Measurements from ENCODE around the gene SLC2A10. TPM values are rescaled to one million over a fixed set of nuclear protein-coding genes. Genes with fewer than 3 reads are reported as not detected.

SLC2A10 gene
- total RNA-seq, 1 experiment from 2014 or later, result 9.6 TPM

- H3K4me3 ChIP-seq (ENCODE audit: low read length), result no peak overlapping the region
- no peaks in the 10 kb centered on the region for H3K79me2 ChIP-seq (ENCODE audit: low read length)
- H3K9ac ChIP-seq (ENCODE audit: low read length), result no peak overlapping the region
- no TSS peak for BruUV-seq (replicated peaks)
- peak; percentile 21 for DNase-seq
- no peak overlapping the region for H3K27ac ChIP-seq (ENCODE audit: low read length)
- H3F3A ChIP-seq (ENCODE audit: low read length, unreplicated experiment), result no peaks in the 10 kb centered on the region
- ChIA-PET CTCF (no interaction called here), POLR2A (ENCODE audit: unreplicated experiment) (interaction anchor here (0.6 kb wide), 1 partner anchor 1694 kb away, joined by 3 read pairs; no protein-coding TSS in a partner anchor)
- H3K4me1 ChIP-seq (ENCODE audit: insufficient read depth, low read length), result peaks cover 13% of the 10 kb centered on the region
- H3K27me3 ChIP-seq (ENCODE audit: low read length), result no peaks in the 10 kb centered on the region
- no peaks in the 10 kb centered on the region for H3K36me3 ChIP-seq (ENCODE audit: low read depth, low read length)
- intact Hi-C loops (cut with micrococcal nuclease), result no loop called here
- no peak for ATAC-seq
- no peaks in the 10 kb centered on the region for H4K20me1 ChIP-seq (ENCODE audit: low read length)
- no peaks in the 10 kb centered on the region for H3K9me2 ChIP-seq (replicated peaks; ENCODE audit: low read length)
- no peak overlapping the region for H2AFZ ChIP-seq (ENCODE audit: low read length)
- H3K4me2 ChIP-seq (ENCODE audit: low read length), result no peak overlapping the region
- peaks cover 9% of the 10 kb centered on the region; the same call in 1 of the 2 replicates for H3K9me3 ChIP-seq (ENCODE audit: low read length)
- TF ChIP-seq CTCF (conservative IDR thresholded peaks at IDR 0.05; ENCODE audit: low read depth, low read length) (no peak), EZH2phosphoT487 (IDR thresholded peaks at IDR 0.05; ENCODE audit: borderline replicate concordance, low read length) (no peak), EZH2 (IDR thresholded peaks at IDR 0.05; ENCODE audit: low read length, unreplicated experiment) (no peak)
Observed at GRCh38 chr20:46701556-46701955, 7.9 kb upstream of the SLC2A10 start.

- Histone ChIP-seq H3K36me3 (ENCODE audit: low read depth, low read length) (no peaks in the 10 kb centered on the region), H3F3A (ENCODE audit: low read length, unreplicated experiment) (no peaks in the 10 kb centered on the region), H3K9me2 (replicated peaks; ENCODE audit: low read length) (no peaks in the 10 kb centered on the region), H3K27me3 (ENCODE audit: low read length) (no peaks in the 10 kb centered on the region), H3K4me1 (ENCODE audit: insufficient read depth, low read length) (peaks cover 13% of the 10 kb centered on the region), H3K27ac (ENCODE audit: low read length) (no peak overlapping the region), H3K4me2 (ENCODE audit: low read length) (no peak overlapping the region), H3K9ac (ENCODE audit: low read length) (no peak overlapping the region), H3K9me3 (ENCODE audit: low read length) (peaks cover 11% of the 10 kb centered on the region; the same call in 1 of the 2 replicates), H4K20me1 (ENCODE audit: low read length) (no peaks in the 10 kb centered on the region), H2AFZ (ENCODE audit: low read length) (no peak overlapping the region), H3K4me3 (ENCODE audit: low read length) (no peak overlapping the region), H3K79me2 (ENCODE audit: low read length) (no peaks in the 10 kb centered on the region)
- POLR2A ChIA-PET (ENCODE audit: unreplicated experiment), result no interaction called here
- TF ChIP-seq EZH2 (IDR thresholded peaks at IDR 0.05; ENCODE audit: low read length, unreplicated experiment), result no peak
- ATAC-seq (no peak), DNase-seq (no peak)
- no TSS peak for BruUV-seq (replicated peaks)
- intact Hi-C loops (cut with micrococcal nuclease), result no loop called here
- CTCF ChIA-PET, result no interaction called here
Observed at GRCh38 chr20:46701986-46702385, 7.5 kb upstream of the SLC2A10 start.

GRCh38 chr20:46702447-46703203 is 6.8 kb upstream of the SLC2A10 start:
- Histone ChIP-seq H3F3A (ENCODE audit: low read length, unreplicated experiment) (no peaks in the 10 kb centered on the region), H3K9me2 (replicated peaks; ENCODE audit: low read length) (no peaks in the 10 kb centered on the region), H3K79me2 (ENCODE audit: low read length) (no peaks in the 10 kb centered on the region), H3K9ac (ENCODE audit: low read length) (no peak overlapping the region), H3K4me3 (ENCODE audit: low read length) (no peak overlapping the region), H3K36me3 (ENCODE audit: low read depth, low read length) (no peaks in the 10 kb centered on the region), H3K4me2 (ENCODE audit: low read length) (no peak overlapping the region), H2AFZ (ENCODE audit: low read length) (peak overlapping the region; percentile 9; the same call in 1 of the 2 replicates), H3K27me3 (ENCODE audit: low read length) (no peaks in the 10 kb centered on the region), H3K27ac (ENCODE audit: low read length) (no peak overlapping the region), H3K4me1 (ENCODE audit: insufficient read depth, low read length) (peaks cover 13% of the 10 kb centered on the region), H3K9me3 (ENCODE audit: low read length) (peaks cover 11% of the 10 kb centered on the region; the same call in 1 of the 2 replicates), H4K20me1 (ENCODE audit: low read length) (no peaks in the 10 kb centered on the region)
- ChIA-PET POLR2A (ENCODE audit: unreplicated experiment) (no interaction called here), CTCF (no interaction called here)
- no peak for DNase-seq
- intact Hi-C loops (cut with micrococcal nuclease), result no loop called here
- no peak for TF ChIP-seq CTCF (conservative IDR thresholded peaks at IDR 0.05; ENCODE audit: low read depth, low read length)
- no peak for TF ChIP-seq EZH2 (IDR thresholded peaks at IDR 0.05; ENCODE audit: low read length, unreplicated experiment)
- TF ChIP-seq EZH2phosphoT487 (IDR thresholded peaks at IDR 0.05; ENCODE audit: borderline replicate concordance, low read length), result no peak
- no TSS peak for BruUV-seq (replicated peaks)
- ATAC-seq, result no peak
